GM12892 (cell line): ENCODE results near the gene RSPH9.
A peak's percentile ranks its signal among the peaks of the same experiment; 100 is the strongest.

Experiments used
- DNase-seq: peaks from one replicate; pipeline ENCODE4 v3.0.0; 2011; ENCODE audit not compliant: insufficient read length
- FAIRE-seq: peaks from 2 replicates; lab custom pipeline; 2011; peaks lifted over from hg19 to GRCh38; lab: Jason Lieb, UNC
- POLR2A ChIP-seq: IDR thresholded peaks from 2 replicates; pipeline ENCODE4 v1.6.1; 2011; ENCODE audit warnings: low read depth, low read length, control low read depth
- POLR2AphosphoS5 ChIP-seq: IDR thresholded peaks from 2 replicates; pipeline ENCODE4 v1.6.1; 2011; ENCODE audit warnings: low read depth, low read length, control low read depth
- TAF1 ChIP-seq: IDR thresholded peaks from 2 replicates; pipeline ENCODE4 v1.6.1; 2011; ENCODE audit warnings: low read depth, mild to moderate bottlenecking, control low read depth, low read length, borderline replicate concordance

The RSPH9 gene

DNA sequence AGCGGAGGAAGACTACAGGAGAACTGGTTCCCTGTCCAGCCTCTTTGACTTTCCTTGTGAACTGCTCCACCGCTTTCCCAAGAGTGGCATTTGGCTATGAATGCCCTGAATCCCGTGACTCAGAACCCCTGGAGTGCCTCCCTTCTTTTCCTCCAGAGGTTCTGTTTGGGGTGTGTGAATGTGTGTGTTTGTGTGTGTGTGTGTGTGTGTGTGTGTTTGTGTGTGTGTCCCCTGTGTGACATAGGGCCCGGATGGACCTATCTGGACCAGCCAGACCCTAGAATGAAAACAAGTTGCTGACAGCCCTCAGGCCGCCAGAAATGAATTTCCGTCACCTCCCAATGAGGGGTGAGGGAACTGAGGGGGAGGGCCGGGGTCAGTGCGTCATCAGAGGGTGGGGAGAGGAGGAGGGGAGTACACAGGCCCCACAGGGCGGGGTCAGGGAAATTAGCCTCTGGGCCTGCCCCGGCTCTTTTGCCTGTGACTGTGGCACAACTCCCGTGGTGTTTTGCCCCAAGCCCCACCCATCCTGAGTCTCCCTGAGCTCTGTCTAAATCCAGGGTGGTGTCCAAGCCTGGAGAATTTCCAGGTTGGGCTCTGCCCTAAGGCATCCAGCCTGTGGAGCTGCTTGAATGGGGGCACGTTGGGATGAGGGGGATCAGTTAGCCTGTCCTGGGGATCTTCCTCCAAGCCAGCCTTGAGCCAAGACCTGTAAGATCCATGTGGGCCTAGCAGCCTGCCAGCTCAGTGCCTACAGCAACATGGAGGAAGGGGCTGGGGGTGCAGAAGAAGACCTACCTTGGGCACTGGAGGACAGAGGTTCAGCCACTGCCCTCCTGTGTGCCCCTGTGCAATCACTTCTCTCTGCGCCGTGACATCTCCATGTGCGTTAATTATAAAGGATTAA is 58.0 kb downstream of the RSPH9 start:
- DNase-seq = no peak
- FAIRE-seq = no peak
- TF ChIP-seq POLR2AphosphoS5 (no peak), TAF1 (no peak), POLR2A (no peak)

DNA sequence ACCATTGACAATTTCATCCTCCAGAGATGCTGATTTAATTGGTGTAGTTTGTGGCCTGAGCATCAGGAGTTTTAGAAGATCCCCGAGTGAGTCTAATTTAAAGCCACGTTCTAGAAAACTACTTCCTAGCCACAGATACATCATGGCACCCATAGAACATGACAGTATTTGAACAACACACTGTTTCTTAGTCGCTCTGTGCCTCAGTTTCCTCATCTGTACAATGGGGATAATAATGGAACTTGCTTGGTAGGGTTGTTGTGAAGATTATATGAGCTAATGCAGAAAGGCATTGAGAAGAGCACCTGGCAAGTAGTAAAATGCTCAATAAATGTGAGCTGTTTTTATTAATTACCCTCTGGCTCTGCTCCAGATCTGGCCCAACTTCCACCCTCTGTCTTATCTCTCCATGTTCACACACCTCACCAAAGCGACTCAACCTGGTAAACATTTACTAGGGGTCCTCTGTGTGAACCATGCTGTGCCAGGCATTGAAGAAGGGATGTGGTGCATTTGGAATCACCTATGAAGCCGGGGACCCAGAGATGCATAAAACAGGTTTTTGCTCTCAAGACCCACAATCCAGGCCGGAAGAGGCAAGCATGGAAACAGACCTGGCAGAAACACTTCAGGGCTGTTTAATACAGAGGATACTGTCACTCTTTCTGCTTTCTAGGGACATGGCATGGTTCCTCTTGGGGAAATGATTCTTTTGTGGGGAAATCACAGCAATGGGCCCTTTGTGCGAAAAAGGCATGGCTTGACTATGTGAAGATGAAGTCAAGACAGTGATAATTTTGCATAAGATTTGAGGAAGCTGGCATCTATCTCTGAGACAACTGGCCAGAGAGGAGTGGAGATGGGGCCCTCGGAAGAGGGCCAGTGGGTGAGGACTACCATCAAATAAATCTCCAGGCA is 58.9 kb downstream of the RSPH9 start:
- FAIRE-seq (no peak), DNase-seq (no peak)
- TF ChIP-seq POLR2AphosphoS5 (no peak), POLR2A (no peak), TAF1 (no peak)

DNA sequence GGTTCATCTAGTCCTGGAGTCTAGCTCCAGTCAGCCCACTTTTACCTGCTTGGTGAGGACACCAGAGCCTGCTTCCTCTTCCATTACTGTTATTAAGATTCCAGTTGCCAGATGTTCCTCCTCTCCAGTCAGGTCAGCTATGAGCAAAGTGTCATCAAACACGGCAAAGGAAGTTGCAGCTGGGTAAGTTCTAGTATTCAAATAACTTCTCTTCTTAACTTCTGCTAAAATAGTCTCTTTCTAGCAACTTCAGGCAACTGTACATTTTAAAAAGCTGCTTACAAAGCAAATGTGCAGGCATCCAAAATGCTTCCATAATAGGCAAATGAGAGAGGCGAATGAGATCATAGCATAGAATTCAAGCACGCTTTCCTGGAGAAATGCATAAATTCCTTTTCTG is 61.2 kb downstream of the RSPH9 start:
- DNase-seq (no peak), FAIRE-seq (peak; percentile 27)
- TF ChIP-seq TAF1 (no peak), POLR2AphosphoS5 (no peak), POLR2A (no peak)

DNA sequence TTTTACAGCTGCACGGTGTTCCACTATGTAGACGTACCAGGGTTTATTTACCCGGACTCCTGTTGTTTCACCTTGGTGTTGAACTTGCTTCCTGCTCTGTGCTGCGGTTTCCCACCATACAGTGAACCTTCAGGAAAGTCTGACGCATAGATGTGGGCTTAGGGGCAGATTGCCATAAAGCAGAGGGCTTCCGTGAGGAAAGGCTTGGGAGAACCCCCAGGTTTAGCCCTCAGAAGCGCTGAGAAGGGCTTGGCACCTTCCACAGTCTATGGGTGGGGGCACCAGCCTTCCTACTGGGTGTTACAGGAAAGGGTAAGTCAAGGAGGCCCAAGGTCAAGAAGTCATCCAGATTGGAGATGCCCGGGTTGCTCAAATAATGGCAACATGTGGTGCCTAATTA is 62.0 kb downstream of the RSPH9 start:
- FAIRE-seq = no peak
- no peak for TF ChIP-seq POLR2A
- no peak for TF ChIP-seq POLR2AphosphoS5
- TF ChIP-seq TAF1 = no peak
- DNase-seq = no peak

DNA sequence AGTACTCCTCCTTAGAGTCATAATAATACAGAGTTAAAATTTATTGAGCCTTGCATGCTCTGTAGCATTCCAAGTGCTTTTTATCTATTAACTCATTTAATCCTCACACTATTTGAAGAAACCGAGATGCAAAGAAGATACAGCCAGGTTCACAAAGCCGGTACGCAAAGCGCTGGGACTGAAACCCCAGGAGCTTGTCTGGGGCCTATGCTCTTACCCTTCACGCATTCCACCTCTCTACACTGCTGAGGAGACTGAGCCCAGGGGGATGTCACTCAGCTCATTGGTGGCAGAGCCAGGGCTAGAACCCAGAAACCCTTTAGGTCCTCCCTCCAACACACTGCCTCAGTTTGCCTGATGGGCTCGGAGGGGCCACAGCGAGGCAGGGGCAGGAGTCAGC is 62.4 kb downstream of the RSPH9 start:
- TF ChIP-seq TAF1 (no peak), POLR2AphosphoS5 (no peak), POLR2A (no peak)
- no peak for FAIRE-seq

DNA sequence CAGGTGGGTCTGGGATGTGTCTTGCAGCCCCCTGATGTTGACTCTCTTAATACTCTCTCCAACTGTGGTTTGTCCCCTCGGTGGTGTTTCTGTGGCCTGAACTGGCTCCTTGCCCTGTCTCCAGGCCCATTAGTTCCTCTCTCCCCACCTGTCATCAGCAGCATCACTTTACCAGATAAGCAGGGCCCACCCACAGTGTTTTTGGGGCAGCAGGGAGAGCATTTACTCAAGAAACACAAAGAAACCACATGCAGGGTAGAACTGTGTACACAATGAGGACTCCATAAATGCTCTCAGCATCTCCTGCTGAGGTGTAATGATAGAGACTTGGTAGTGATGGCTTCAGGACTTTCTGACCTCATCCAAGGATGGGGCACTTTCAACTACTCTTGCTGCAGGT is 62.9 kb downstream of the RSPH9 start:
- FAIRE-seq = no peak

More for the DNA sequence above, 62.4 kb downstream of the RSPH9 start:
- no peak for DNase-seq

DNA sequence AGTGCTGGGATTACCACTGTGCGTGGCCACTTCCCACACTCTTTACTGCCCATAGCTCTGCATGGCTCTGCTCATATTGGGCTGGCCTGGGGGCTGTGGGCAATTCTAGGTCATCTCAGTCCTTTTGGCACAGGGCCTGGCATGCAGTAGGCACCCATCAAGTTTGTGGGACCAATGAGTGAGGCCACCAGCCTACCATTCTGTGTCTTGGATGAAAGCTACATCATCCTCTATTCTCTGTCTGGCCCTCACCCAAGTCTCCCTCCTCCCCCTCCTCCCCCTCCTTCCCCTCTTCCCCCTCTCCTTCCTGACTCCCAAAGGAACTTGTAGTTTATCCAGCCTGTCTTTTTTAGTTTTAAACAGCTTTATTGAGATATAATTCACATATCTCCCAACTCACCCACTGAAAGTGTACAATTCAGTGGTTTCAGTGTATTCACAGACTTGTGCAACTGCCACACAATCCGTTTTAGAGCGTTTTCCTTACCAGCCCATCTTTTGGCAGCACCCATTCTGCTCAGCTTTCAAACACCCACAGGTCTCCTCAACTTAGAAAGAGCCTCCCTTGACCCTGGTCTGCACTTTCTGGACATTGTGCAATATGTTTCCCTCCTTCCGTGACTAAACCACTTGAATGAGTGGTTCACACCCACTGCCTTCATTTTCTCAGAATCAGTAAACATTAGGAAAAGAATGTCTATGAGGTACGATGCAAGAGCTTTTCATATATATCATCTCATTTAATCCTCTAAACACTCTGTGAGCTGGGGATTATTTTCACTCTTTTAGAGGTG is 64.2 kb downstream of the RSPH9 start:
- TF ChIP-seq TAF1 (no peak), POLR2AphosphoS5 (no peak), POLR2A (no peak)
- FAIRE-seq = no peak
- no peak for DNase-seq

More for the DNA sequence above, 62.9 kb downstream of the RSPH9 start:
- TF ChIP-seq POLR2AphosphoS5 = no peak
- no peak for DNase-seq

DNA sequence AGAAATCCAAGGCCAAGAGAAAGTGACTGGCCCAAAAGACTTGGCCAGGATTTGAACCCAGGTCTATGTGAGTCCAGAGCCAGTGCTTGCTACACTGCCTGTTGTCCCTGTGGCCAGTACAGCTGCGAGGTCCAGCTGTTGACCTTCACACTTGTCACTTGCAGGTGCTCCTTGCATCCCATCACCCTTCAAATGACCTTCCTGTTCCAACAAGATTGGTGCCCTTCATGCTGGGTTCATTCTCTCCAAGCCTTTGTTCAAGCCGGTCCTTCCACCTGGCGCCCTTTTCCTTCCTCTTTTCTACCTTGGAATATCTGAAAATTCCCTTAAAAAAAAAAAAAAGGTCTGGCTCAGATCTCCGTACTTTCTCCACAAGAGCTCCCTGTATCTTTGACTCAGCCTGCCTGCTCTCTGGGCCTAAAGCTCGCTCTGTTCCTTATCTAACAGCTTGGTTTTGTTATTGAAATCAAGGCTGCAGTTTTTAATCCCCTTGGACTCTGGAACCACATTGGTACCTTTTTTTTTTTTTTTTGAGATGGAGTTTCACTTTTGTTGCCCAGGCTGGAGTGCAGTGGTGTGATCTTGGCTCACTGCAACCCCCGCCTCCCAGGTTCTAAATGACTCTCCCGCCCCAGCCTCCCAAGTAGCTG is 64.9 kb downstream of the RSPH9 start:
- no peak for DNase-seq
- TF ChIP-seq POLR2A (no peak), POLR2AphosphoS5 (no peak), TAF1 (no peak)
- no peak for FAIRE-seq

DNA sequence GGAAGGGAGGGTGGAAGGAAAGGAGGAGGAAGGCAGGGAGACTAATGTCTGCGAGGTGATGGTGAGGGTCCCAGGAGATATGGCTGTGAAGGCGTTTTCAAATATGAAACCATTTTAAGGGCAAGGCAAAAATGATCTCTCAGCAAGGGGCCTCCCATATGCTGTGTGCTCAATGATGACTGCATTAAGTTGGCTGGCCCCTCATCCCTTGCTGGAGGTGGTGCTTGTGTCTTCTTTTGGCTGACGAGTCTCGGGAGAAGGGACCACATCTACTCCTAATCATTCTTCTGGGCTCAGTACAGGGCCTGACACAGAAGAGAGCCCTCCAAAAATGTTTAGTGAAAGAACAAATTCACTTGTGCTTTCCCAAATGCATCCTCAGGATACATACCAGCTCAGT is 65.7 kb downstream of the RSPH9 start:
- FAIRE-seq (no peak), DNase-seq (no peak)
- TF ChIP-seq TAF1 (no peak), POLR2AphosphoS5 (no peak), POLR2A (no peak)

DNA sequence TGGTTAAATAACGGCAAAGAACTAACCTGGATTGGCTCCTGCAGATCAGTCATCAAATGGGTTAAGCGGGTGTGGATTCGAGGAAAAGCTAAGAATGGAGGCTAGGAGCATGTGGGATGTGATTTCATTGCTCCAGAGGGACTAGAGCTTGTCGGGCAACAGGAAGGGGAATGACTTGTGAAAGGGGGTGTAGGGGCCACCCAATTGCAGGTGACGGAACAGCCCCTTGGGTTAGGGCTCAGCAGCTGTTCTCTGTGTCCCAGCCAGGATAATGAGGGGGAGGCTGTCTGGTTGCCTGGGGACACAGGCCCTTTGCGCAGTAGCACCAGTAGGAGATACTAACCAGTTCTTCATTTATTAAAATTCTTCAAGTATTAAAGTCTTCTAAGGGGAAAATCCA is 67.7 kb downstream of the RSPH9 start:
- TF ChIP-seq TAF1 = no peak
- TF ChIP-seq POLR2AphosphoS5 = no peak
- TF ChIP-seq POLR2A = no peak
- FAIRE-seq (no peak), DNase-seq (no peak)
